Activated naive CD8-positive, alpha-beta T cell treated with anti-CD3 and anti-CD28 coated beads, Interleukin-2, amount 50 U/mL, for 24 hours (primary cell): ENCODE measurements around the gene SLC12A8.

Experiments used
- ATAC-seq: fragments of 150-1000 bp; cut with Tn5 transposase; one replicate; pipeline ENCODE4 v1.10.0; 2021
- DNase-seq: peaks from one replicate; pipeline ENCODE4 v3.0.0; 2021
- H3K27ac Mint-ChIP-seq: one replicate; pipeline ENCODE4 v1.8.0; 2021; ENCODE audit warnings: mild to moderate bottlenecking, mixed read lengths
- H3K27me3 Mint-ChIP-seq: one replicate; pipeline ENCODE4 v1.8.0; 2021; ENCODE audit warnings: mixed read lengths
- H3K36me3 Mint-ChIP-seq: one replicate; pipeline ENCODE4 v1.8.0; 2021; ENCODE audit warnings: low read depth, mixed read lengths
- H3K4me1 Mint-ChIP-seq: one replicate; pipeline ENCODE4 v1.8.0; 2021; ENCODE audit warnings: mixed read lengths
- H3K4me3 Mint-ChIP-seq: one replicate; pipeline ENCODE4 v1.8.0; 2021; ENCODE audit warnings: mild to moderate bottlenecking, moderate library complexity, mixed read lengths
- H3K9me3 Mint-ChIP-seq: one replicate; pipeline ENCODE4 v1.8.0; 2021; ENCODE audit warnings: mixed read lengths

The SLC12A8 gene

GRCh38 chr3:125115640-125116039, 96.9 kb downstream of the SLC12A8 start:
- no peak overlapping the region for H3K4me3 Mint-ChIP-seq
- H3K27me3 Mint-ChIP-seq = peaks cover 16% of the 10 kb centered on the region
- H3K27ac Mint-ChIP-seq = no peak overlapping the region
- no peaks in the 10 kb centered on the region for H3K9me3 Mint-ChIP-seq
- DNase-seq (no peak), ATAC-seq (no peak)
- peaks cover 52% of the 10 kb centered on the region for H3K4me1 Mint-ChIP-seq
- no peaks in the 10 kb centered on the region for H3K36me3 Mint-ChIP-seq

GRCh38 chr3:125112981-125113380, 99.6 kb downstream of the SLC12A8 start:
- Mint-ChIP-seq H3K4me1 (peaks cover 55% of the 10 kb centered on the region), H3K9me3 (no peaks in the 10 kb centered on the region), H3K27ac (no peak overlapping the region), H3K27me3 (peaks cover 20% of the 10 kb centered on the region), H3K36me3 (no peaks in the 10 kb centered on the region), H3K4me3 (no peak overlapping the region)
- DNase-seq = no peak
- no peak for ATAC-seq

GRCh38 chr3:125110876-125111480, 101.6 kb downstream of the SLC12A8 start:
- Mint-ChIP-seq H3K4me3 (no peak overlapping the region), H3K27me3 (peaks cover 18% of the 10 kb centered on the region), H3K27ac (peak overlapping the region; percentile 67), H3K9me3 (no peaks in the 10 kb centered on the region), H3K36me3 (no peaks in the 10 kb centered on the region), H3K4me1 (peaks cover 52% of the 10 kb centered on the region)
- ATAC-seq = no peak
- no peak for DNase-seq

GRCh38 chr3:125110016-125110875, 102.3 kb downstream of the SLC12A8 start:
- peaks cover 3% of the 10 kb centered on the region for H3K9me3 Mint-ChIP-seq
- H3K4me1 Mint-ChIP-seq = peaks cover 48% of the 10 kb centered on the region
- H3K4me3 Mint-ChIP-seq = no peak overlapping the region
- peaks cover 19% of the 10 kb centered on the region for H3K27me3 Mint-ChIP-seq
- ATAC-seq = peak; percentile 99
- peak overlapping the region; percentile 67 for H3K27ac Mint-ChIP-seq
- H3K36me3 Mint-ChIP-seq = no peaks in the 10 kb centered on the region
- no peak for DNase-seq

GRCh38 chr3:125109536-125109925, 103.0 kb downstream of the SLC12A8 start:
- no peak overlapping the region for H3K4me3 Mint-ChIP-seq
- no peak for ATAC-seq
- peaks cover 10% of the 10 kb centered on the region for H3K9me3 Mint-ChIP-seq
- H3K27ac Mint-ChIP-seq = peak overlapping the region; percentile 67
- H3K4me1 Mint-ChIP-seq = peaks cover 48% of the 10 kb centered on the region
- no peaks in the 10 kb centered on the region for H3K36me3 Mint-ChIP-seq
- no peak for DNase-seq
- H3K27me3 Mint-ChIP-seq = peaks cover 23% of the 10 kb centered on the region

- Mint-ChIP-seq H3K27me3 (peaks cover 23% of the 10 kb centered on the region), H3K36me3 (no peaks in the 10 kb centered on the region), H3K9me3 (peaks cover 10% of the 10 kb centered on the region), H3K4me1 (peaks cover 48% of the 10 kb centered on the region), H3K27ac (no peak overlapping the region), H3K4me3 (no peak overlapping the region)
- DNase-seq (no peak), ATAC-seq (no peak)
These were observed 103.6 kb downstream of the SLC12A8 start for GRCh38 chr3:125108833-125109535.

GRCh38 chr3:125107861-125108567, 104.5 kb downstream of the SLC12A8 start:
- H3K27me3 Mint-ChIP-seq = peaks cover 19% of the 10 kb centered on the region
- peaks cover 10% of the 10 kb centered on the region for H3K9me3 Mint-ChIP-seq
- H3K36me3 Mint-ChIP-seq = no peaks in the 10 kb centered on the region
- ATAC-seq (peak; percentile 15), DNase-seq (no peak)
- H3K4me1 Mint-ChIP-seq = peaks cover 48% of the 10 kb centered on the region
- H3K4me3 Mint-ChIP-seq = no peak overlapping the region
- no peak overlapping the region for H3K27ac Mint-ChIP-seq

- DNase-seq (no peak), ATAC-seq (no peak)
- Mint-ChIP-seq H3K4me1 (peaks cover 45% of the 10 kb centered on the region), H3K36me3 (no peaks in the 10 kb centered on the region), H3K27ac (no peak overlapping the region), H3K27me3 (peaks cover 19% of the 10 kb centered on the region), H3K9me3 (peaks cover 10% of the 10 kb centered on the region), H3K4me3 (no peak overlapping the region)
These were observed 105.2 kb downstream of the SLC12A8 start for GRCh38 chr3:125107363-125107762.

- Mint-ChIP-seq H3K4me1 (peaks cover 25% of the 10 kb centered on the region), H3K27me3 (peaks cover 20% of the 10 kb centered on the region), H3K36me3 (peaks cover 3% of the 10 kb centered on the region), H3K4me3 (no peak overlapping the region), H3K9me3 (peaks cover 10% of the 10 kb centered on the region), H3K27ac (no peak overlapping the region)
- ATAC-seq (no peak), DNase-seq (no peak)
These were observed 107.4 kb downstream of the SLC12A8 start for GRCh38 chr3:125105116-125105515.

GRCh38 chr3:125104639-125105038, 107.9 kb downstream of the SLC12A8 start:
- ATAC-seq (no peak), DNase-seq (no peak)
- H3K4me1 Mint-ChIP-seq = peaks cover 20% of the 10 kb centered on the region
- H3K36me3 Mint-ChIP-seq = peaks cover 3% of the 10 kb centered on the region
- no peak overlapping the region for H3K4me3 Mint-ChIP-seq
- H3K27me3 Mint-ChIP-seq = peaks cover 23% of the 10 kb centered on the region
- H3K9me3 Mint-ChIP-seq = peaks cover 14% of the 10 kb centered on the region
- H3K27ac Mint-ChIP-seq = no peak overlapping the region

GRCh38 chr3:125103406-125103805, 109.1 kb downstream of the SLC12A8 start:
- peaks cover 3% of the 10 kb centered on the region for H3K36me3 Mint-ChIP-seq
- H3K27me3 Mint-ChIP-seq = peaks cover 19% of the 10 kb centered on the region
- H3K9me3 Mint-ChIP-seq = peaks cover 14% of the 10 kb centered on the region
- ATAC-seq (no peak), DNase-seq (no peak)
- no peak overlapping the region for H3K4me3 Mint-ChIP-seq
- H3K4me1 Mint-ChIP-seq = peaks cover 10% of the 10 kb centered on the region
- H3K27ac Mint-ChIP-seq = no peak overlapping the region

- Mint-ChIP-seq H3K36me3 (peaks cover 3% of the 10 kb centered on the region), H3K9me3 (peaks cover 14% of the 10 kb centered on the region), H3K27ac (no peak overlapping the region)
These were observed 110.1 kb downstream of the SLC12A8 start for GRCh38 chr3:125102470-125102869.

GRCh38 chr3:125098611-125099291, 113.8 kb downstream of the SLC12A8 start:
- ATAC-seq (no peak), DNase-seq (no peak)
- no peak overlapping the region for H3K4me3 Mint-ChIP-seq
- H3K36me3 Mint-ChIP-seq = peaks cover 3% of the 10 kb centered on the region
- peaks cover 5% of the 10 kb centered on the region for H3K9me3 Mint-ChIP-seq
- no peak overlapping the region for H3K27ac Mint-ChIP-seq
- H3K27me3 Mint-ChIP-seq = peaks cover 10% of the 10 kb centered on the region
- peaks cover 2% of the 10 kb centered on the region for H3K4me1 Mint-ChIP-seq

More at GRCh38 chr3:125102470-125102869, 110.1 kb downstream of the SLC12A8 start:
- DNase-seq (no peak), ATAC-seq (no peak)
- Mint-ChIP-seq H3K4me3 (no peak overlapping the region), H3K4me1 (peaks cover 2% of the 10 kb centered on the region), H3K27me3 (peaks cover 19% of the 10 kb centered on the region)

GRCh38 chr3:125090649-125091048, 121.9 kb downstream of the SLC12A8 start:
- ATAC-seq (no peak), DNase-seq (no peak)
- Mint-ChIP-seq H3K36me3 (no peaks in the 10 kb centered on the region), H3K9me3 (no peaks in the 10 kb centered on the region), H3K27me3 (peaks cover 2% of the 10 kb centered on the region), H3K4me3 (no peak overlapping the region), H3K4me1 (no peaks in the 10 kb centered on the region), H3K27ac (no peak overlapping the region)
